Activated naive CD4-positive, alpha-beta T cell treated with anti-CD3 and anti-CD28 coated beads, Interleukin-2, amount 50 U/mL, for 24 hours (primary cell): ENCODE results near the gene INSIG1.
A peak's percentile ranks its signal among the peaks of the same experiment; 100 is the strongest.

Source experiments
- H3K27ac Mint-ChIP-seq: one replicate; pipeline ENCODE4 v1.8.0; 2021; ENCODE audit warnings: mild to moderate bottlenecking, mixed read lengths
- H3K27me3 Mint-ChIP-seq: one replicate; pipeline ENCODE4 v1.8.0; 2021; ENCODE audit warnings: mixed read lengths
- H3K36me3 Mint-ChIP-seq: one replicate; pipeline ENCODE4 v1.8.0; 2021; ENCODE audit warnings: mixed read lengths
- H3K4me1 Mint-ChIP-seq: one replicate; pipeline ENCODE4 v1.8.0; 2021; ENCODE audit warnings: mixed read lengths
- H3K4me3 Mint-ChIP-seq: one replicate; pipeline ENCODE4 v1.8.0; 2021; ENCODE audit warnings: mild to moderate bottlenecking, mixed read lengths
- H3K9me3 Mint-ChIP-seq: one replicate; pipeline ENCODE4 v1.8.0; 2021; ENCODE audit warnings: mixed read lengths

Gene INSIG1

GRCh38 chr7:155299535-155300202 lies 2.0 kb downstream of the INSIG1 start:
- H3K4me3 Mint-ChIP-seq = peak overlapping the region; percentile 94
- H3K27me3 Mint-ChIP-seq = no peaks in the 10 kb centered on the region
- H3K36me3 Mint-ChIP-seq = peaks cover 7% of the 10 kb centered on the region
- peak overlapping the region; percentile 96 for H3K27ac Mint-ChIP-seq
- peaks cover 33% of the 10 kb centered on the region for H3K4me1 Mint-ChIP-seq
- H3K9me3 Mint-ChIP-seq = no peaks in the 10 kb centered on the region

- peaks cover 40% of the 10 kb centered on the region for H3K4me1 Mint-ChIP-seq
- H3K27me3 Mint-ChIP-seq = no peaks in the 10 kb centered on the region
- H3K27ac Mint-ChIP-seq = peak overlapping the region; percentile 68
- no peaks in the 10 kb centered on the region for H3K9me3 Mint-ChIP-seq
- peaks cover 11% of the 10 kb centered on the region for H3K36me3 Mint-ChIP-seq
- peak overlapping the region; percentile 85 for H3K4me3 Mint-ChIP-seq
Measured at GRCh38 chr7:155300641-155301452, 3.2 kb downstream of the INSIG1 start.

DNA sequence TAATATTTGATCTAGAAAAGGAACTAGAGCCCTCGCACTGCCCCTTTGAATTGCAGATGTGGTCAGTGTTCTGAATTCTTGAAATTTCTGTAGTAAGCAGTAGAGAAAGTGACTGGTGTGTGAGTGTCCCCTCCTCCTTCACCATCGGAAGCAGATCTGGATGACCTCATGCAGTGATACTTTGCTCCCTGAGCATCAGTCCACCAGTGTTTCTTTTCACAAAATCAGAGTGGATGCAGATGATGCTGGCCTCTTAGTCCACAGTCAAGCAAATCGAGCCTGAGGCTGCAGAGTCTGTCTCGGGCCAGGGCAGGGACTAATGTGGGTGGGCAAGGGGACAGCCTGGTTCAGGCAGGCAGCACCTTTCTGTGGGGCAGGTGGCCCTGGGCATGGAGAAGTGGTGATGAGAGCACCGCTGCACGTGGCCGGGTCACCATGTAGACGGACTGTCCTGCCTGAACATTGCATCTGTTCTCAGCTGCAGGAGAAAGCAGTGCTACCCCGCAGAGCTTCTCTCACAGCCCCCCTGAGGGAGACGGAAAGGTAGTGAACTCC lies 5.4 kb downstream of the INSIG1 start:
- Mint-ChIP-seq H3K27me3 (no peaks in the 10 kb centered on the region), H3K27ac (no peak overlapping the region), H3K4me3 (no peak overlapping the region), H3K4me1 (peaks cover 39% of the 10 kb centered on the region), H3K9me3 (no peaks in the 10 kb centered on the region), H3K36me3 (peaks cover 17% of the 10 kb centered on the region)

DNA sequence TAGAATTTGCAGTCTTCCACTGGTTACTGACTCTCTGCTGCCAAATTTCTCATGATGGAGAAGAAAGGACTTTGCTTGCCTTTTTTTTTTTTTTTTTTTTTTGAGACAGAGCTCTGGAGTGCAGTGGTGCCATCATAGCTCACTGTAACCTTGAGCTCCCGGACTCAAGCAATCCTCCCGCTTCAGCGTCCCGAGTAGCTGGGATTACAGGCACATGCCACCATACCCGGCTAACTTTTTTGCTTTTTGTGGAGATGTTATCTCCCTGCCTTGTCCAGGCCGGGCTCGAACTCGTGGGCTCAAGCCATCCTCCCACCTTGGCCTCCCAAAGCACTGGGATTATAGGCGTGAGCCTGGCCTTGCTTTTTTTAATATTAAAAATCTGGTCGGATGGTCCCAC lies 6.2 kb downstream of the INSIG1 start:
- Mint-ChIP-seq H3K36me3 (peaks cover 21% of the 10 kb centered on the region), H3K4me1 (peaks cover 39% of the 10 kb centered on the region), H3K9me3 (no peaks in the 10 kb centered on the region), H3K4me3 (no peak overlapping the region), H3K27me3 (no peaks in the 10 kb centered on the region), H3K27ac (no peak overlapping the region)

- Mint-ChIP-seq H3K9me3 (no peaks in the 10 kb centered on the region), H3K27ac (no peak overlapping the region), H3K36me3 (peaks cover 21% of the 10 kb centered on the region), H3K27me3 (no peaks in the 10 kb centered on the region), H3K4me3 (no peak overlapping the region), H3K4me1 (peaks cover 28% of the 10 kb centered on the region)
Measured at GRCh38 chr7:155305231-155305904, 7.7 kb downstream of the INSIG1 start.

GRCh38 chr7:155306673-155307470 lies 9.2 kb downstream of the INSIG1 start:
- H3K4me1 Mint-ChIP-seq = peaks cover 15% of the 10 kb centered on the region
- no peak overlapping the region for H3K4me3 Mint-ChIP-seq
- peaks cover 18% of the 10 kb centered on the region for H3K36me3 Mint-ChIP-seq
- H3K9me3 Mint-ChIP-seq = no peaks in the 10 kb centered on the region
- peak overlapping the region; percentile 76 for H3K27ac Mint-ChIP-seq
- H3K27me3 Mint-ChIP-seq = no peaks in the 10 kb centered on the region

DNA sequence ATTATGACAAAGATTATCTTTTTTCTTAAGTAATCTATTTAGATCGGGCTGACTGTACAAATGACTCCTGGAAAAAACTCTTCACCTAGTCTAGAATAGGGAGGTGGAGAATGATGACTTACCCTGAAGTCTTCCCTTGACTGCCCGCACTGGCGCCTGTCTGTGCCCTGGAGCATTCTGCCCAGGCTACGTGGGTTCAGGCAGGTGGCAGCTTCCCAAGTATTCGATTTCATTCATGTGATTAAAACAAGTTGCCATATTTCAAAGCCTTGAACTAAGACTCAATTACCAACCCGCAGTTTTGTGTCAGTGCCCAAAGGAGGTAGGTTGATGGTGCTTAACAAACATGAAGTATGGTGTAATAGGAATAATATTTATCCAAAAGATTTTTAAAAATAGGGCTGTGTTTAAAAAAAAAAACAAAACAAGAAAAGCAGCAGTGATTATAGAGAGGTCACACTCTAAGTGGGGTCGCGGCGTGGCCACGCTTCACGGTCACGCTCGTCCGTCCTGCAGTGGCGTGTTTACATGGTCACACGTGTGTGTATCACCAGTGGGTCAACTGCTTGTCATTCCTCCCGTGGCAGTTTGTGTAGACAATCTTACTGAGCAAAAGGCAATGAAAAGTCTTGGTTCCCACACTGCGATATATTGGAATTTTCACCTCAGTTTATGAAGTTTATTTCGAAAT lies 10.8 kb downstream of the INSIG1 start:
- no peaks in the 10 kb centered on the region for H3K9me3 Mint-ChIP-seq
- no peak overlapping the region for H3K4me3 Mint-ChIP-seq
- H3K4me1 Mint-ChIP-seq = peaks cover 15% of the 10 kb centered on the region
- peaks cover 18% of the 10 kb centered on the region for H3K36me3 Mint-ChIP-seq
- no peak overlapping the region for H3K27ac Mint-ChIP-seq
- no peaks in the 10 kb centered on the region for H3K27me3 Mint-ChIP-seq

DNA sequence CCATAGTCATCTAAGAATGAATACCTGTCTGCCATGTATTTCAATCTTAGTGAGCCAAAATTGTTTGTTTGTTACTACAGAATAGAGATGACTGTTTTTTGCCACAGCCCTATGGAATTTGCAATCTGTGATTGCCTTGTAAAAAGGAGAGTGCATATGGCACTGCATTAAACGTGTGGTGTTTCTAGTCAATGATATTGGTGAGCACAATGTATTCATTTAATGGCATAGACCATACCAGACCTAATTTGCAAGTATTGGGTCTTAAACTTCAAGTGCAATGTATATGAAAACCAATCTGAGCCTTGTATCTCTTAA lies 11.3 kb downstream of the INSIG1 start:
- Mint-ChIP-seq H3K4me3 (no peak overlapping the region), H3K9me3 (no peaks in the 10 kb centered on the region), H3K36me3 (peaks cover 18% of the 10 kb centered on the region), H3K4me1 (peaks cover 15% of the 10 kb centered on the region), H3K27ac (no peak overlapping the region), H3K27me3 (no peaks in the 10 kb centered on the region)

- H3K36me3 Mint-ChIP-seq = peaks cover 14% of the 10 kb centered on the region
- H3K4me1 Mint-ChIP-seq = peaks cover 9% of the 10 kb centered on the region
- H3K27ac Mint-ChIP-seq = no peak overlapping the region
- no peaks in the 10 kb centered on the region for H3K9me3 Mint-ChIP-seq
- no peak overlapping the region for H3K4me3 Mint-ChIP-seq
- no peaks in the 10 kb centered on the region for H3K27me3 Mint-ChIP-seq
Measured at GRCh38 chr7:155310425-155311114, 12.9 kb downstream of the INSIG1 start.

GRCh38 chr7:155311826-155312537 lies 14.3 kb downstream of the INSIG1 start:
- Mint-ChIP-seq H3K27ac (no peak overlapping the region), H3K9me3 (no peaks in the 10 kb centered on the region), H3K27me3 (no peaks in the 10 kb centered on the region), H3K4me3 (no peak overlapping the region), H3K4me1 (peaks cover 6% of the 10 kb centered on the region), H3K36me3 (peaks cover 12% of the 10 kb centered on the region)

DNA sequence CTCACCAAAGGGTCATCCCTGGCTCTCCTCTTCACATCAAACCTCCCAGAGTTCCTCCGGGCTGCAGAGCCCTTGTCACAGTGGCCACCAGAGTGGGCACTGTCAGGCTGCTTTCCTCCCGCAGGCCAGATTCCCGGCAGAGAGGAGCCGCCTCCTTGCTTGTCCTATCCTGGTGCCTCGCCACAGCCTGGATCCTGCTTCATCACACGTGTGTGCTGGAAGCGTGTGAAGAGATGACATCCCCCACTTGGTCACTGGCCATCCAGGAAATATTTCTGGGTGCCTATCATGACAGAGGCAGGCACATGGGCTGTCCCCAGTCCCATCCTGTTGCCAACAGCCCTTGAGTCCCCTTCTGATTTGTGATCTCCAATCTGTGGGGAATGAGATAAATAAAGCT lies 15.0 kb downstream of the INSIG1 start:
- Mint-ChIP-seq H3K4me1 (no peaks in the 10 kb centered on the region), H3K36me3 (peaks cover 8% of the 10 kb centered on the region), H3K4me3 (no peak overlapping the region), H3K9me3 (no peaks in the 10 kb centered on the region), H3K27ac (peak overlapping the region; percentile 46), H3K27me3 (no peaks in the 10 kb centered on the region)

DNA sequence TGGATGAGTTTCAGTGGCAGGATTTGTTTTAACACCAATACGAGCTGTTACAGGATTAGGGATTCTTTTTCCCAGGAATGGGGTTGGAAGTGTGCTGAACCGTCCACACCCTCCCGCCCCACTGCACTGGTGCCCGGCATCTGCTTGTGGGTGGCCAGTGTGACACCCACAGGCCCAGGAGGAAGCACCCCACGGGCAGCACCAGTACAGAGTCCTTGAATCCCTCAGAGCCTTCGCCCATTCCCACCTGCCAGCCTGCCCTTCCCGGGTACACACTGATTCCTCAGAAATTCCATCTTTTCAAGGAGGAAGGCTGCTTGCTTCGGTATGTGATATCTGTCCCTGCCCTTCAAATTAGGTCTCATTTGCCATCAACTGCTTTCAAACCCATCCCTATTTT lies 15.4 kb downstream of the INSIG1 start:
- no peaks in the 10 kb centered on the region for H3K27me3 Mint-ChIP-seq
- no peaks in the 10 kb centered on the region for H3K4me1 Mint-ChIP-seq
- H3K36me3 Mint-ChIP-seq = peaks cover 8% of the 10 kb centered on the region
- H3K27ac Mint-ChIP-seq = no peak overlapping the region
- H3K9me3 Mint-ChIP-seq = no peaks in the 10 kb centered on the region
- no peak overlapping the region for H3K4me3 Mint-ChIP-seq

GRCh38 chr7:155315977-155316376 lies 18.3 kb downstream of the INSIG1 start:
- Mint-ChIP-seq H3K9me3 (no peaks in the 10 kb centered on the region), H3K27me3 (no peaks in the 10 kb centered on the region), H3K36me3 (no peaks in the 10 kb centered on the region), H3K4me1 (no peaks in the 10 kb centered on the region), H3K27ac (no peak overlapping the region), H3K4me3 (no peak overlapping the region)
